GM12878 (cell line): Measurements from ENCODE around the gene NOL3. TPM values are rescaled to one million over a fixed set of nuclear protein-coding genes. Genes with fewer than 3 reads are reported as not detected.

Experiments
- BCL11A ChIP-seq: IDR thresholded peaks from 2 replicates; pipeline ENCODE4 v1.6.1; 2011; ENCODE audit warnings: low read depth, low read length
- BCL3 ChIP-seq: IDR thresholded peaks from 2 replicates; pipeline ENCODE4 v1.6.1; 2011; ENCODE audit warnings: borderline replicate concordance, low read depth, mild to moderate bottlenecking, moderate library complexity, low read length; ENCODE audit not compliant: insufficient read depth, poor library complexity, severe bottlenecking
- BHLHE40 ChIP-seq, 2 experiments: fragments of 450-650 bp in 1 of 2; IDR thresholded peaks; 2 replicates each; pipeline ENCODE4 v1.6.1; 2011 to 2017; ENCODE audit warnings: low read depth in 2 of 2, borderline replicate concordance in 1 of 2, improper control_type of control experiment in 1 of 2, low read length in 1 of 2, mild to moderate bottlenecking in 1 of 2
- PKNOX1 ChIP-seq: fragments of 450-650 bp; IDR thresholded peaks from 2 replicates; pipeline ENCODE4 v1.6.1; 2016; ENCODE audit warnings: mild to moderate bottlenecking
- PML ChIP-seq: IDR thresholded peaks from 2 replicates; pipeline ENCODE4 v1.6.1; 2012; ENCODE audit warnings: low read length, inconsistent platforms
- POLR2A ChIP-seq: IDR thresholded peaks from 2 replicates; pipeline ENCODE4 v1.6.1; 2011; ENCODE audit warnings: low read depth, mild to moderate bottlenecking, low read length
- SMAD5 ChIP-seq: IDR thresholded peaks from 2 replicates; pipeline ENCODE4 v1.6.1; 2016; ENCODE audit warnings: antibody characterized with exemption, low read depth
- SMARCA5 ChIP-seq: fragments of 450-650 bp; IDR thresholded peaks from 2 replicates; pipeline ENCODE4 v1.6.1; 2017; ENCODE audit warnings: mild to moderate bottlenecking
- STAT1 ChIP-seq: fragments of 450-650 bp; conservative IDR thresholded peaks from 2 replicates; pipeline ENCODE4 v1.6.1; 2014; ENCODE audit warnings: antibody characterized with exemption, mild to moderate bottlenecking
- WRNIP1 ChIP-seq: IDR thresholded peaks from 2 replicates; pipeline ENCODE4 v1.6.1; 2011; ENCODE audit warnings: low read depth, low read length, improper control_type of control experiment, borderline replicate concordance
- YY1 ChIP-seq: IDR thresholded peaks from 2 replicates; pipeline ENCODE4 v1.6.1; 2011; ENCODE audit warnings: low read depth, mild to moderate bottlenecking, low read length
- ZBED1 ChIP-seq: IDR thresholded peaks from 2 replicates; pipeline ENCODE4 v1.6.1; 2016; ENCODE audit warnings: borderline replicate concordance
- polyA plus RNA-seq, 11 experiments: library from polyadenylated mRNA; depleted of rRNA in 4 of 11; unstranded in 6 of 11; stranded (reverse) in 5 of 11; fragments of >200 nt; fragmentation: Nextera tagmentation in 4 of 11; fragmentation: Illumina TruSeq in 1 of 11; extraction: Ambion mirVana in 4 of 11; extraction: Trizol in 1 of 11; gene quantifications; 1 replicate in 1 of 11; 2 replicates in 10 of 11; pipeline versions ENCODE4 v1.2.1 to v1.2.3, GENCODE V29; 2011 to 2016; ENCODE audit warnings: inconsistent platforms in 2 of 11, missing spikeins in 2 of 11, low read depth in 1 of 11
- total RNA-seq, 4 experiments: library from RNA; depleted of rRNA in 3 of 4; stranded (reverse); fragments of >200 nt in 3 of 4; fragmentation: Illumina TruSeq in 1 of 4; extraction: Trizol in 1 of 4; gene quantifications; 2 replicates each; pipeline versions ENCODE4 v1.2.1 to v1.2.3, GENCODE V29; 2013 to 2021
- TF ChIP-seq, protein P1 (sequence below): fragments of 450-650 bp; IDR thresholded peaks from 2 replicates; pipeline ENCODE4 v1.6.1; 2017; ENCODE audit warnings: mild to moderate bottlenecking, moderate library complexity
- TF ChIP-seq, protein P2 (sequence below): IDR thresholded peaks from 2 replicates; pipeline ENCODE4 v1.6.1; 2011; ENCODE audit warnings: low read depth, low read length, improper control_type of control experiment, borderline replicate concordance
- TF ChIP-seq, protein P3 (sequence below), 3 experiments: IDR thresholded peaks in 2 of 3; conservative IDR thresholded peaks in 1 of 3; 2 replicates each; pipeline ENCODE4 v1.5.1; 2011; ENCODE audit warnings: low read depth in 3 of 3, low read length in 3 of 3, mild to moderate bottlenecking in 3 of 3, control low read depth in 2 of 3, moderate library complexity in 2 of 3, inconsistent platforms in 1 of 3, mixed read lengths in 1 of 3; ENCODE audit not compliant: control insufficient read depth in 2 of 3, insufficient read depth in 1 of 3; ENCODE audit errors: extremely low read depth in 1 of 3
- TF ChIP-seq, protein P4 (sequence below): fragments of 450-650 bp; formaldehyde crosslinking; IDR thresholded peaks from 2 replicates; pipeline ENCODE4 v1.5.0; 2022; ENCODE audit warnings: mild to moderate bottlenecking, missing genetic modification characterization

Gene NOL3
- total and polyA plus RNA-seq, 10 of the 15 experiments (the other 5 are each of a cell fraction or from before 2014, with no cell fraction given) = 0.31 to 18.4 (median 2.7) TPM

GRCh38 chr16:67150833-67151396 lies 19.4 kb upstream of the NOL3 start, which contains the start of gene B3GNT9 (continued):
- TF ChIP-seq, protein P1, sequence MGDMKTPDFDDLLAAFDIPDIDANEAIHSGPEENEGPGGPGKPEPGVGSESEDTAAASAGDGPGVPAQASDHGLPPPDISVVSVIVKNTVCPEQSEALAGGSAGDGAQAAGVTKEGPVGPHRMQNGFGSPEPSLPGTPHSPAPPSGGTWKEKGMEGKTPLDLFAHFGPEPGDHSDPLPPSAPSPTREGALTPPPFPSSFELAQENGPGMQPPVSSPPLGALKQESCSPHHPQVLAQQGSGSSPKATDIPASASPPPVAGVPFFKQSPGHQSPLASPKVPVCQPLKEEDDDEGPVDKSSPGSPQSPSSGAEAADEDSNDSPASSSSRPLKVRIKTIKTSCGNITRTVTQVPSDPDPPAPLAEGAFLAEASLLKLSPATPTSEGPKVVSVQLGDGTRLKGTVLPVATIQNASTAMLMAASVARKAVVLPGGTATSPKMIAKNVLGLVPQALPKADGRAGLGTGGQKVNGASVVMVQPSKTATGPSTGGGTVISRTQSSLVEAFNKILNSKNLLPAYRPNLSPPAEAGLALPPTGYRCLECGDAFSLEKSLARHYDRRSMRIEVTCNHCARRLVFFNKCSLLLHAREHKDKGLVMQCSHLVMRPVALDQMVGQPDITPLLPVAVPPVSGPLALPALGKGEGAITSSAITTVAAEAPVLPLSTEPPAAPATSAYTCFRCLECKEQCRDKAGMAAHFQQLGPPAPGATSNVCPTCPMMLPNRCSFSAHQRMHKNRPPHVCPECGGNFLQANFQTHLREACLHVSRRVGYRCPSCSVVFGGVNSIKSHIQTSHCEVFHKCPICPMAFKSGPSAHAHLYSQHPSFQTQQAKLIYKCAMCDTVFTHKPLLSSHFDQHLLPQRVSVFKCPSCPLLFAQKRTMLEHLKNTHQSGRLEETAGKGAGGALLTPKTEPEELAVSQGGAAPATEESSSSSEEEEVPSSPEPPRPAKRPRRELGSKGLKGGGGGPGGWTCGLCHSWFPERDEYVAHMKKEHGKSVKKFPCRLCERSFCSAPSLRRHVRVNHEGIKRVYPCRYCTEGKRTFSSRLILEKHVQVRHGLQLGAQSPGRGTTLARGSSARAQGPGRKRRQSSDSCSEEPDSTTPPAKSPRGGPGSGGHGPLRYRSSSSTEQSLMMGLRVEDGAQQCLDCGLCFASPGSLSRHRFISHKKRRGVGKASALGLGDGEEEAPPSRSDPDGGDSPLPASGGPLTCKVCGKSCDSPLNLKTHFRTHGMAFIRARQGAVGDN = no peak
- TF ChIP-seq, protein P2, sequence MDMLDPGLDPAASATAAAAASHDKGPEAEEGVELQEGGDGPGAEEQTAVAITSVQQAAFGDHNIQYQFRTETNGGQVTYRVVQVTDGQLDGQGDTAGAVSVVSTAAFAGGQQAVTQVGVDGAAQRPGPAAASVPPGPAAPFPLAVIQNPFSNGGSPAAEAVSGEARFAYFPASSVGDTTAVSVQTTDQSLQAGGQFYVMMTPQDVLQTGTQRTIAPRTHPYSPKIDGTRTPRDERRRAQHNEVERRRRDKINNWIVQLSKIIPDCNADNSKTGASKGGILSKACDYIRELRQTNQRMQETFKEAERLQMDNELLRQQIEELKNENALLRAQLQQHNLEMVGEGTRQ = peak; percentile 54
- TF ChIP-seq YY1 (0 out of 2 replicates have a peak, but pooled peaks have one; percentile 41), POLR2A (peak; percentile 72), BCL11A (no peak), STAT1 (no peak), BCL3 (no peak), BHLHE40 (IDR thresholded peaks at IDR 0.05; ENCODE audit: borderline replicate concordance in 1 of 2, low read depth in 2 of 2, low read length in 1 of 2) (peak in 1 of 2 experiments; percentile 67; a peak in 2 of 4 replicates), ZBED1 (no peak), PML (no peak), PKNOX1 (no peak), WRNIP1 (no peak), SMARCA5 (no peak), SMAD5 (no peak)
- TF ChIP-seq, protein P3, sequence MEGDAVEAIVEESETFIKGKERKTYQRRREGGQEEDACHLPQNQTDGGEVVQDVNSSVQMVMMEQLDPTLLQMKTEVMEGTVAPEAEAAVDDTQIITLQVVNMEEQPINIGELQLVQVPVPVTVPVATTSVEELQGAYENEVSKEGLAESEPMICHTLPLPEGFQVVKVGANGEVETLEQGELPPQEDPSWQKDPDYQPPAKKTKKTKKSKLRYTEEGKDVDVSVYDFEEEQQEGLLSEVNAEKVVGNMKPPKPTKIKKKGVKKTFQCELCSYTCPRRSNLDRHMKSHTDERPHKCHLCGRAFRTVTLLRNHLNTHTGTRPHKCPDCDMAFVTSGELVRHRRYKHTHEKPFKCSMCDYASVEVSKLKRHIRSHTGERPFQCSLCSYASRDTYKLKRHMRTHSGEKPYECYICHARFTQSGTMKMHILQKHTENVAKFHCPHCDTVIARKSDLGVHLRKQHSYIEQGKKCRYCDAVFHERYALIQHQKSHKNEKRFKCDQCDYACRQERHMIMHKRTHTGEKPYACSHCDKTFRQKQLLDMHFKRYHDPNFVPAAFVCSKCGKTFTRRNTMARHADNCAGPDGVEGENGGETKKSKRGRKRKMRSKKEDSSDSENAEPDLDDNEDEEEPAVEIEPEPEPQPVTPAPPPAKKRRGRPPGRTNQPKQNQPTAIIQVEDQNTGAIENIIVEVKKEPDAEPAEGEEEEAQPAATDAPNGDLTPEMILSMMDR (IDR thresholded peaks at IDR 0.05 in 2 of 3, conservative IDR thresholded peaks at IDR 0.05 in 1 of 3; ENCODE audit: control insufficient read depth in 2 of 3, extremely low read depth in 1 of 3, insufficient read depth in 1 of 3, low read depth in 3 of 3, low read length in 3 of 3) = no peak
- TF ChIP-seq, protein P4, sequence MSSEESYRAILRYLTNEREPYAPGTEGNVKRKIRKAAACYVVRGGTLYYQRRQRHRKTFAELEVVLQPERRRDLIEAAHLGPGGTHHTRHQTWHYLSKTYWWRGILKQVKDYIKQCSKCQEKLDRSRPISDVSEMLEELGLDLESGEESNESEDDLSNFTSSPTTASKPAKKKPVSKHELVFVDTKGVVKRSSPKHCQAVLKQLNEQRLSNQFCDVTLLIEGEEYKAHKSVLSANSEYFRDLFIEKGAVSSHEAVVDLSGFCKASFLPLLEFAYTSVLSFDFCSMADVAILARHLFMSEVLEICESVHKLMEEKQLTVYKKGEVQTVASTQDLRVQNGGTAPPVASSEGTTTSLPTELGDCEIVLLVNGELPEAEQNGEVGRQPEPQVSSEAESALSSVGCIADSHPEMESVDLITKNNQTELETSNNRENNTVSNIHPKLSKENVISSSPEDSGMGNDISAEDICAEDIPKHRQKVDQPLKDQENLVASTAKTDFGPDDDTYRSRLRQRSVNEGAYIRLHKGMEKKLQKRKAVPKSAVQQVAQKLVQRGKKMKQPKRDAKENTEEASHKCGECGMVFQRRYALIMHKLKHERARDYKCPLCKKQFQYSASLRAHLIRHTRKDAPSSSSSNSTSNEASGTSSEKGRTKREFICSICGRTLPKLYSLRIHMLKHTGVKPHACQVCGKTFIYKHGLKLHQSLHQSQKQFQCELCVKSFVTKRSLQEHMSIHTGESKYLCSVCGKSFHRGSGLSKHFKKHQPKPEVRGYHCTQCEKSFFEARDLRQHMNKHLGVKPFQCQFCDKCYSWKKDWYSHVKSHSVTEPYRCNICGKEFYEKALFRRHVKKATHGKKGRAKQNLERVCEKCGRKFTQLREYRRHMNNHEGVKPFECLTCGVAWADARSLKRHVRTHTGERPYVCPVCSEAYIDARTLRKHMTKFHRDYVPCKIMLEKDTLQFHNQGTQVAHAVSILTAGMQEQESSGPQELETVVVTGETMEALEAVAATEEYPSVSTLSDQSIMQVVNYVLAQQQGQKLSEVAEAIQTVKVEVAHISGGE (CRISPR knock-in tag) = no peak
